DOHH2 (cell line): ENCODE measurements around the gene MRPS26.
"Not testable (repeated sequence)": the region's sequence is repeated elsewhere in the genome, so short reads cannot be mapped to it uniquely, and the experiment has no call there.

ENCODE experiments used
- H3F3A ChIP-seq: fragments of 200-600 bp; sonication (generic), shearing (Covaris generic); 2 replicates; pipeline ENCODE4 v1.6.0; 2016; ENCODE audit warnings: antibody characterized with exemption, mild to moderate bottlenecking; ENCODE audit not compliant: control insufficient read depth, insufficient read depth
- H3K27ac ChIP-seq: fragments of 200-600 bp; sonication (generic); 2 replicates; pipeline ENCODE4 v1.5.1; 2014; ENCODE audit warnings: low read depth, mild to moderate bottlenecking, low read length, moderate library complexity
- H3K27me3 ChIP-seq: fragments of 200-600 bp; sonication (generic); 2 replicates; pipeline ENCODE4 v1.6.1; 2014; ENCODE audit warnings: mild to moderate bottlenecking, low read length, mixed read lengths; ENCODE audit not compliant: control insufficient read depth
- H3K36me3 ChIP-seq: fragments of 200-600 bp; sonication (generic); 2 replicates; pipeline ENCODE4 v1.6.1; 2014; ENCODE audit warnings: mild to moderate bottlenecking, low read length, moderate library complexity, mixed read lengths; ENCODE audit not compliant: control insufficient read depth
- H3K4me1 ChIP-seq: fragments of 200-600 bp; sonication (generic); 2 replicates; pipeline ENCODE4 v1.6.1; 2014; ENCODE audit warnings: mild to moderate bottlenecking, low read length, mixed read lengths; ENCODE audit not compliant: control insufficient read depth
- H3K4me2 ChIP-seq: fragments of 200-600 bp; sonication (generic); 2 replicates; pipeline ENCODE4 v1.6.0; 2014; ENCODE audit warnings: mild to moderate bottlenecking, low read length, moderate library complexity
- H3K4me3 ChIP-seq: fragments of 200-600 bp; sonication (generic); 2 replicates; pipeline ENCODE4 v1.5.1; 2014; ENCODE audit warnings: mild to moderate bottlenecking, low read length, mixed read lengths
- H3K79me2 ChIP-seq: fragments of 200-600 bp; sonication (generic); 2 replicates; pipeline ENCODE4 v1.6.1; 2014; ENCODE audit warnings: mild to moderate bottlenecking, low read length, mixed read lengths; ENCODE audit not compliant: control insufficient read depth
- H3K9me2 ChIP-seq: fragments of 200-600 bp; sonication (generic); replicated peaks from 2 replicates; pipeline ENCODE4 v1.6.1; 2014; ENCODE audit warnings: mild to moderate bottlenecking, low read length, mixed read lengths; ENCODE audit not compliant: control insufficient read depth
- H3K9me3 ChIP-seq: fragments of 200-600 bp; sonication (generic); 2 replicates; pipeline ENCODE4 v1.6.1; 2014; ENCODE audit warnings: antibody characterized with exemption, low read length, mixed read lengths; ENCODE audit not compliant: control insufficient read depth, insufficient read depth
- H4K20me1 ChIP-seq: fragments of 200-600 bp; sonication (generic); 2 replicates; pipeline ENCODE4 v1.6.0; 2014; ENCODE audit warnings: low read depth, mild to moderate bottlenecking, antibody characterized with exemption, low read length, moderate library complexity; ENCODE audit not compliant: control insufficient read depth, insufficient read depth
- CTCF ChIP-seq: fragments of 200-600 bp; sonication (generic); IDR thresholded peaks from one replicate; pipeline ENCODE4 v1.5.1; 2014; ENCODE audit warnings: antibody characterized with exemption, mild to moderate bottlenecking, low read depth, low read length; ENCODE audit not compliant: poor library complexity, severe bottlenecking
- EZH2phosphoT487 ChIP-seq: fragments of 200-600 bp; sonication (generic); IDR thresholded peaks from 2 replicates; pipeline ENCODE4 v1.6.1; 2017; ENCODE audit warnings: borderline replicate concordance, mild to moderate bottlenecking, antibody characterized with exemption, low read length, moderate library complexity, mixed read lengths

MRPS26 gene

GRCh38 chr20:3074812-3075211, 29.0 kb downstream of the MRPS26 start:
- no peaks in the 10 kb centered on the region for H3K4me1 ChIP-seq
- no peak for TF ChIP-seq CTCF
- no peak for TF ChIP-seq EZH2phosphoT487
- no peaks in the 10 kb centered on the region for H3K9me3 ChIP-seq
- H3K27ac ChIP-seq, result no peak overlapping the region
- no peaks in the 10 kb centered on the region for H3K9me2 ChIP-seq
- H3K27me3 ChIP-seq, result peaks cover 6% of the 10 kb centered on the region
- no peaks in the 10 kb centered on the region for H3K36me3 ChIP-seq
- no peaks in the 10 kb centered on the region for H3K79me2 ChIP-seq
- no peaks in the 10 kb centered on the region for H4K20me1 ChIP-seq
- H3F3A ChIP-seq, result no peaks in the 10 kb centered on the region
- H3K4me3 ChIP-seq, result no peak overlapping the region
- no peak overlapping the region for H3K4me2 ChIP-seq

GRCh38 chr20:3075315-3075714, 29.5 kb downstream of the MRPS26 start:
- H3K79me2 ChIP-seq, H3K27ac ChIP-seq, H3F3A ChIP-seq, H3K36me3 ChIP-seq, H3K27me3 ChIP-seq, H3K9me2 ChIP-seq, H3K4me2 ChIP-seq, H3K9me3 ChIP-seq, H4K20me1 ChIP-seq, H3K4me3 ChIP-seq, H3K4me1 ChIP-seq: not testable (repeated sequence)

GRCh38 chr20:3077618-3078134, 31.8 kb downstream of the MRPS26 start:
- Histone ChIP-seq H3K36me3 (no peaks in the 10 kb centered on the region), H3K27ac (no peak overlapping the region), H4K20me1 (no peaks in the 10 kb centered on the region), H3K4me1 (no peaks in the 10 kb centered on the region), H3K4me3 (no peak overlapping the region), H3F3A (no peaks in the 10 kb centered on the region), H3K9me2 (no peaks in the 10 kb centered on the region), H3K27me3 (peaks cover 20% of the 10 kb centered on the region), H3K4me2 (no peak overlapping the region), H3K9me3 (no peaks in the 10 kb centered on the region), H3K79me2 (no peaks in the 10 kb centered on the region)
- TF ChIP-seq EZH2phosphoT487 (no peak), CTCF (no peak)

- Histone ChIP-seq H3K9me3 (no peaks in the 10 kb centered on the region), H3K79me2 (no peaks in the 10 kb centered on the region), H3K27ac (no peak overlapping the region), H3K9me2 (no peaks in the 10 kb centered on the region), H3K27me3 (peaks cover 30% of the 10 kb centered on the region), H3F3A (no peaks in the 10 kb centered on the region), H3K4me1 (no peaks in the 10 kb centered on the region), H4K20me1 (no peaks in the 10 kb centered on the region), H3K4me3 (no peak overlapping the region), H3K4me2 (no peak overlapping the region), H3K36me3 (no peaks in the 10 kb centered on the region)
- TF ChIP-seq CTCF (no peak), EZH2phosphoT487 (no peak)
These were observed 35.1 kb downstream of the MRPS26 start for GRCh38 chr20:3080939-3081388.
